Naive thymus-derived CD4-positive, alpha-beta T cell (primary cell): Measurements from ENCODE around the gene PAM16. TPM values are rescaled to one million over a fixed set of nuclear protein-coding genes. Genes with fewer than 3 reads are reported as not detected.

Experiments
- ATAC-seq: fragments of 150-1000 bp; cut with Tn5 transposase; 2 replicates; pipeline ENCODE4 v1.10.0; 2021; ENCODE audit warnings: mild to moderate bottlenecking, moderate library complexity
- CTCF ChIA-PET: fragments of 350-600 bp; sonication (Branson Sonifier 250); formaldehyde crosslinking; loops from one replicate; lab custom pipeline; 2021; ENCODE audit warnings: antibody characterized with exemption; lab: Charles Lee
- POLR2A ChIA-PET: fragments of 350-600 bp; sonication (Branson Sonifier 250); formaldehyde crosslinking; loops from one replicate; lab custom pipeline; 2021; ENCODE audit warnings: antibody characterized with exemption, inconsistent platforms; lab: Charles Lee
- DNase-seq, 9 donors: peaks; one replicate each; pipeline versions ENCODE4 v3.0.0 to v3.0.0-alpha.2; 2020 to 2022; ENCODE audit warnings: mixed read lengths in 1 of 9
- H3K27ac ChIP-seq: one replicate; pipeline ENCODE4 v1.7.0; 2013; ENCODE audit warnings: mild to moderate bottlenecking, low read depth, low read length, moderate library complexity
- H3K27me3 ChIP-seq, 2 donors: one replicate each; pipeline ENCODE4 v1.7.0; 2013; ENCODE audit warnings: low read length in 2 of 2, mild to moderate bottlenecking in 2 of 2, moderate library complexity in 2 of 2; ENCODE audit not compliant: control insufficient read depth in 2 of 2, insufficient read depth in 2 of 2
- H3K36me3 ChIP-seq, 3 experiments: 1 replicate in 2 of 3; 2 replicates in 1 of 3; pipeline ENCODE4 v1.7.0; 2013; ENCODE audit warnings: low read length in 3 of 3, mild to moderate bottlenecking in 3 of 3, moderate library complexity in 1 of 3; ENCODE audit not compliant: insufficient read depth in 3 of 3, control insufficient read depth in 2 of 3
- H3K4me1 ChIP-seq, 2 donors: one replicate each; pipeline ENCODE4 v1.7.0; 2013; ENCODE audit warnings: low read length in 2 of 2, mild to moderate bottlenecking in 2 of 2, moderate library complexity in 1 of 2; ENCODE audit not compliant: control insufficient read depth in 2 of 2, insufficient read depth in 2 of 2
- H3K4me3 ChIP-seq: 2 replicates; pipeline ENCODE4 v1.7.0; 2013; ENCODE audit warnings: mild to moderate bottlenecking, low read length
- H3K9me3 ChIP-seq, 3 experiments: 1 replicate in 2 of 3; 2 replicates in 1 of 3; pipeline ENCODE4 v1.7.0; 2013; ENCODE audit warnings: low read length in 3 of 3; ENCODE audit not compliant: control insufficient read depth in 2 of 3
- H3K27ac Mint-ChIP-seq, 9 donors: one replicate each; pipeline ENCODE4 v1.8.0; 2020 to 2022; ENCODE audit warnings: mixed read lengths in 9 of 9, mild to moderate bottlenecking in 8 of 9, moderate library complexity in 5 of 9, inconsistent platforms in 2 of 9
- H3K27me3 Mint-ChIP-seq, 5 donors: one replicate each; pipeline ENCODE4 v1.8.0; 2021 to 2022; ENCODE audit warnings: mixed read lengths in 5 of 5, mild to moderate bottlenecking in 1 of 5
- H3K36me3 Mint-ChIP-seq, 5 donors: one replicate each; pipeline ENCODE4 v1.8.0; 2020 to 2022; ENCODE audit warnings: mixed read lengths in 5 of 5, mild to moderate bottlenecking in 3 of 5, inconsistent platforms in 1 of 5
- H3K4me1 Mint-ChIP-seq, 7 donors: one replicate each; pipeline ENCODE4 v1.8.0; 2020 to 2022; ENCODE audit warnings: mixed read lengths in 7 of 7, mild to moderate bottlenecking in 3 of 7, inconsistent platforms in 1 of 7
- H3K4me3 Mint-ChIP-seq, 10 donors: one replicate each; pipeline ENCODE4 v1.8.0; 2020 to 2022; ENCODE audit warnings: mild to moderate bottlenecking in 10 of 10, mixed read lengths in 10 of 10, moderate library complexity in 6 of 10, inconsistent platforms in 2 of 10
- H3K9me3 Mint-ChIP-seq, 11 donors: one replicate each; pipeline ENCODE4 v1.8.0; 2020 to 2022; ENCODE audit warnings: mixed read lengths in 11 of 11, mild to moderate bottlenecking in 4 of 11, inconsistent platforms in 1 of 11, moderate library complexity in 1 of 11
- intact Hi-C, 2 donors: fragments of 100-400 bp; cut with micrococcal nuclease; formaldehyde crosslinking; loops; one replicate each; pipeline ENCODE4 v1.15.1; 2023
- polyA plus RNA-seq, 2 donors: library from polyadenylated mRNA; unstranded; fragments of 300-500 nt; fragmentation: Illumina TruSeq; gene quantifications; one replicate each; pipeline ENCODE4 v1.2.3, GENCODE V29; 2021
- total RNA-seq, 6 experiments: library from RNA in 5 of 6; stranded (reverse) in 5 of 6; gene quantifications; 1 replicate in 5 of 6; 2 replicates in 1 of 6; pipeline ENCODE4 v1.2.3 and lab custom pipeline; 2021 to 2026

PAM16 gene
- total and polyA plus RNA-seq, 7 experiments from 2014 or later, result 34.1 to 46.2 (median 45.0) TPM

GRCh38 chr16:4321286-4322120, 29.6 kb downstream of the PAM16 start:
- no peak for DNase-seq
- CTCF ChIA-PET, result no interaction called here
- H3K27ac Mint-ChIP-seq, result no peak overlapping the region
- H3K4me3 Mint-ChIP-seq, result no peak overlapping the region
- Histone ChIP-seq H3K9me3 (no peaks in the 10 kb centered on the region), H3K36me3 (no peaks in the 10 kb centered on the region), H3K4me3 (no peak overlapping the region), H3K4me1 (peaks cover 0 to 12% of the 10 kb centered on the region in 2 donors), H3K27me3 (no peaks in the 10 kb centered on the region), H3K27ac (no peak overlapping the region)
- ATAC-seq, result no peak
- POLR2A ChIA-PET, result no interaction called here
- peaks cover 0 to 7% (median 0%) of the 10 kb centered on the region in 7 donors for H3K4me1 Mint-ChIP-seq
- H3K27me3 Mint-ChIP-seq, result peaks cover 0 to 6% (median 0%) of the 10 kb centered on the region in 5 donors
- no peaks in the 10 kb centered on the region for H3K9me3 Mint-ChIP-seq
- no peaks in the 10 kb centered on the region for H3K36me3 Mint-ChIP-seq
- intact Hi-C loops, result no loop called here

GRCh38 chr16:4320571-4321137, 30.5 kb downstream of the PAM16 start:
- intact Hi-C loops, result no loop called here
- H3K4me1 ChIP-seq, result peaks cover 0 to 12% of the 10 kb centered on the region in 2 donors
- H3K4me3 Mint-ChIP-seq, result no peak overlapping the region
- H3K27me3 Mint-ChIP-seq, result peaks cover 0 to 6% (median 0%) of the 10 kb centered on the region in 5 donors
- H3K9me3 ChIP-seq, result no peaks in the 10 kb centered on the region
- ATAC-seq (no peak), DNase-seq (no peak)
- H3K36me3 ChIP-seq, result no peaks in the 10 kb centered on the region
- no peaks in the 10 kb centered on the region for H3K36me3 Mint-ChIP-seq
- no peaks in the 10 kb centered on the region for H3K27me3 ChIP-seq
- ChIA-PET CTCF (interaction anchor here (0.6 kb wide), 1 partner anchor 194 kb away, joined by 3 read pairs; no protein-coding TSS in a partner anchor), POLR2A (no interaction called here)
- H3K4me1 Mint-ChIP-seq, result peaks cover 0 to 7% (median 0%) of the 10 kb centered on the region in 7 donors
- H3K27ac Mint-ChIP-seq, result no peak overlapping the region
- H3K27ac ChIP-seq, result no peak overlapping the region
- H3K9me3 Mint-ChIP-seq, result no peaks in the 10 kb centered on the region
- no peak overlapping the region for H3K4me3 ChIP-seq

DNA sequence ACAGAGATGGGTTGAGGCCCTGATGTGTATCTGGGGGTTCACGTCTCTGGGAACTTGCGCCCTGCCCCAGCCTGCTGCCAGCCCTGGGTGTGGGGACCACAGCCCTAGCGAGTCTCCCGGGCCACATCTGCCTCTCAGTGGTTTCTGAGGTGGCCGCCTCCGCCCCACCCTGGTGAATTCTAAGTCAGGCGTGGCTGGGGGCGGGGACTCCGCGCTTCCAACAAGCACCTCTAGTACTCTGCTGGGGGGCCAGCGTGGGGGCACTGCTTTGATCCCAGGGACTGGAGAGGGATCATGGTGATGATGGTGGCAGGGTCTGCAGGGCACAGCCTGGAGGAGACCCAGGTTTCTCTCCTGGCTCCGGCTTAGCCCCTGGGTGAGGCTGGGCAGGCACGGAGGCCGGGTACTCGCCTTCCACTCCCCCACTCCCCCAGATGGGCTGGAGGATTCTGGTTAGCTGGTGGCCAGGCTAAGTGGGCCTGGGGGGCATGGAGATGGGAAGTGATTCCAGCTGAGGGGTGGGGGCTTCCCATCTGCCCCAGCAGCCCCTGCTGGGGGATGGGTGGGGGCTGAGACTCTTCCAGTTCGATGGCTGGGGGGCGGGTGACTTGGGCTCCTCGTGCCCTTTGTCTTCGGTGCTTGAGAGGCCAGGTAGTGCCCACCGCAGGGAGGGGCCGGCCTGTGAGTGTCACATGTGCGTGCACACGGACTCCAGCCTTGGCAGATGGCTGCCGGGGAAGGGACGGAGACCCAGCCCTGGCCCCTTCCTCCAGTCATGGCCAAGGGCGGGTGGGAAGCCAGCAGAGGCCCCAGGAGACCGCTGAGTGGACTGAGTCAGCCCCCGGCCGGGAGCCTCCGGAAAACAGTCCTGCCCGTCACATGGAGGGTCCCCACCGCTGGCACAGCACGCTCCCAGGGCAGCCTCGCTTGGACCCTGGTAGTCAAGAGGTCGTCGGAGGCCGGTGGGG, 31.4 kb downstream of the PAM16 start:
- Histone ChIP-seq H3K36me3 (no peaks in the 10 kb centered on the region), H3K27me3 (peaks cover 0 to 1% of the 10 kb centered on the region in 2 donors), H3K27ac (no peak overlapping the region), H3K9me3 (no peaks in the 10 kb centered on the region), H3K4me1 (peaks cover 0 to 13% of the 10 kb centered on the region in 2 donors), H3K4me3 (no peak overlapping the region)
- Mint-ChIP-seq H3K27me3 (peaks cover under 1 to 7% (median 3%) of the 10 kb centered on the region in 5 donors), H3K36me3 (no peaks in the 10 kb centered on the region), H3K9me3 (no peaks in the 10 kb centered on the region), H3K27ac (no peak overlapping the region), H3K4me3 (peak overlapping the region in 1 of 10 donors; percentile 30), H3K4me1 (peaks cover 2 to 10% (median 3%) of the 10 kb centered on the region in 7 donors)
- ChIA-PET POLR2A (no interaction called here), CTCF (no interaction called here)
- DNase-seq (peak in 1 of 9 donors; percentile 64), ATAC-seq (peak; percentile 65)
- intact Hi-C loops, result loop anchor here in 1 of 2 donors (10.0 kb wide), 1 partner anchor 135 kb away; no protein-coding TSS in a partner anchor

DNA sequence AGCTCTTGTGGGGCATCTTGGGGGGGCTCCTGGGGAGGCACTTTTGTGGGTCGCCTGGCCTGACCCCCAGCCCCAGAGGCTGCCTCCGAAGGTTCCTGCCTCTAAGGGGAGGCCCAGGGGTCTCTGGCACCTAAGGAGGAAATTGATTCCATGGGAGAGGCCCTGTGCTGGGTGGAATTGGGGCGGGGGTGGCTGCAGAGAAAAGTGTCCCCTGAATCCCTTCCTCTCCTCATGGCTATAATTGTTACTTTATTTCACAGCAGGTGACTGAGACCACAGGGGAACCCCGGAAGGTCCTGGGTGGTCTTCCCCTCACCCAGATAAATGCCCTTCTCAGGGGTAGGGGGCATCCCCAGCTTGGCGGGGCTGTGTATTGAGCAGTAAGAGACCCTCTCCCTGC, 32.2 kb downstream of the PAM16 start:
- H3K27ac ChIP-seq, result no peak overlapping the region
- no peak overlapping the region for H3K4me3 ChIP-seq
- H3K27me3 ChIP-seq, result peaks cover 0 to 8% of the 10 kb centered on the region in 2 donors
- H3K9me3 ChIP-seq, result no peaks in the 10 kb centered on the region
- Mint-ChIP-seq H3K4me1 (peaks cover 10 to 17% (median 11%) of the 10 kb centered on the region in 7 donors), H3K27me3 (peaks cover 8 to 11% (median 11%) of the 10 kb centered on the region in 5 donors), H3K27ac (no peak overlapping the region), H3K36me3 (peaks cover 0 to 3% (median 0%) of the 10 kb centered on the region in 5 donors), H3K9me3 (no peaks in the 10 kb centered on the region), H3K4me3 (no peak overlapping the region)
- H3K36me3 ChIP-seq, result no peaks in the 10 kb centered on the region
- ATAC-seq, result no peak
- POLR2A ChIA-PET, result no interaction called here
- CTCF ChIA-PET, result no interaction called here
- intact Hi-C loops, result loop anchor here in 1 of 2 donors (10.0 kb wide), 1 partner anchor 134 kb away; no protein-coding TSS in a partner anchor
- H3K4me1 ChIP-seq, result peaks cover 0 to 14% of the 10 kb centered on the region in 2 donors
- DNase-seq, result no peak

- no peak overlapping the region for H3K4me3 ChIP-seq
- H3K36me3 ChIP-seq, result no peaks in the 10 kb centered on the region
- Mint-ChIP-seq H3K36me3 (peaks cover 0 to 3% (median 0%) of the 10 kb centered on the region in 5 donors), H3K4me1 (peaks cover 10 to 19% (median 11%) of the 10 kb centered on the region in 7 donors), H3K27ac (no peak overlapping the region), H3K27me3 (peaks cover 11 to 16% (median 13%) of the 10 kb centered on the region in 5 donors), H3K4me3 (peak overlapping the region in 1 of 10 donors; percentile 49), H3K9me3 (no peaks in the 10 kb centered on the region)
- ATAC-seq (no peak), DNase-seq (no peak)
- peaks cover 0 to 8% of the 10 kb centered on the region in 2 donors for H3K27me3 ChIP-seq
- ChIA-PET CTCF (no interaction called here), POLR2A (interaction anchor here (0.7 kb wide), 1 partner anchor 65 kb away, joined by 3 read pairs; no protein-coding TSS in a partner anchor)
- no peak overlapping the region for H3K27ac ChIP-seq
- intact Hi-C loops, result loop anchor here in 1 of 2 donors (10.0 kb wide), 1 partner anchor 134 kb away; no protein-coding TSS in a partner anchor
- H3K9me3 ChIP-seq, result no peaks in the 10 kb centered on the region
- H3K4me1 ChIP-seq, result peaks cover 0 to 14% of the 10 kb centered on the region in 2 donors
These were observed 32.6 kb downstream of the PAM16 start for GRCh38 chr16:4318451-4318910.
